ENCODE measurements around the gene SMOC1. TPM values are rescaled to one million over a fixed set of nuclear protein-coding genes. Genes with fewer than 3 reads are reported as not detected.

Gene SMOC1
- total and polyA plus RNA-seq, 2 of the 8 experiments (the other 6 are each of a cell fraction or from before 2014, with no cell fraction given), result 1.6 to 2.4 TPM

DNA sequence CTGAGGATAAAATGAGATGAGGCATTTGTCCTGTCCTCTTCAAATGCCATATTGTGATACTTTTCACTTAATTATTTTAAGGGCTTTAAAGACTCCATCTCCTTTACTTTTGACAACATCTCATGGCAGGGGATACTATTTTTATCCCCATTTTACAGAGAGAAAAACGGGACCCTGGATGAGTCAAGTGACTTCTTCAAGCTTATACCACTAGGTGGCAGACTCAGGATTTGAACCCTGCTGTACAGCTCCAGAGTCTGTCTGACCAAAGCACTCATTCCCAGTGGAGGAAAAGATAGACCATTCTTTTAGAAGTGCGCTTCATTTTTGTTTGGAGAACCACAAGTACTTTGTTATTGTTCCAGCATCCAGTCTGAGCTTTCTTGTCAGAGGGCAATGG, 1.7 kb upstream of the SMOC1 start (continued):
- TF ChIP-seq EGR1 (IDR thresholded peaks at IDR 0.05; ENCODE audit: borderline replicate concordance, low read depth, low read length) (no peak), ASH2L (IDR thresholded peaks at IDR 0.05; ENCODE audit: low read length) (no peak)

All from H1 (cell line).